WTC11 (cell line): Measurements from ENCODE around the gene ANKRD22. TPM values are rescaled to one million over a fixed set of nuclear protein-coding genes. Genes with fewer than 3 reads are reported as not detected.

Experiments used
- ATAC-seq: fragments of 200-7000 bp; cut with Tn5 transposase; 2 replicates; pipeline ENCODE4 v1.10.0; 2021; ENCODE audit warnings: mild to moderate bottlenecking, moderate library complexity
- CTCF ChIA-PET: fragments of 300-600 bp; sonication (Branson Sonifier 250); formaldehyde crosslinking; loops from one replicate; lab custom pipeline; 2021; ENCODE audit warnings: antibody characterized with exemption; lab: Charles Lee
- POLR2A ChIA-PET: fragments of 350-600 bp; sonication (Branson Sonifier 250); formaldehyde crosslinking; loops from one replicate; lab custom pipeline; 2021; ENCODE audit warnings: antibody characterized with exemption; lab: Charles Lee
- DNase-seq: peaks from one replicate; pipeline ENCODE4 v3.0.0; 2021; ENCODE audit warnings: low spot score
- H3K27ac Mint-ChIP-seq: 2 replicates; pipeline ENCODE4 v1.8.0; 2021; ENCODE audit warnings: mixed read lengths
- H3K27me3 Mint-ChIP-seq: 2 replicates; pipeline ENCODE4 v1.8.0; 2021; ENCODE audit warnings: low read depth, mild to moderate bottlenecking, moderate library complexity, mixed read lengths
- H3K36me3 Mint-ChIP-seq: 2 replicates; pipeline ENCODE4 v1.8.0; 2021; ENCODE audit warnings: mixed read lengths
- H3K4me1 Mint-ChIP-seq: 2 replicates; pipeline ENCODE4 v1.8.0; 2022; ENCODE audit warnings: mixed read lengths
- H3K4me3 Mint-ChIP-seq: 2 replicates; pipeline ENCODE4 v1.8.0; 2021; ENCODE audit warnings: mild to moderate bottlenecking, moderate library complexity, mixed read lengths
- H3K9me3 Mint-ChIP-seq: 2 replicates; pipeline ENCODE4 v1.8.0; 2021; ENCODE audit warnings: mixed read lengths
- ELF4 ChIP-seq: sonication (generic); formaldehyde crosslinking; IDR thresholded peaks from 2 replicates; pipeline ENCODE4 v1.8.1; 2022; ENCODE audit warnings: low read depth, mild to moderate bottlenecking, moderate library complexity, missing genetic modification reagents
- ETV6 ChIP-seq: sonication (generic); formaldehyde crosslinking; IDR thresholded peaks from 2 replicates; pipeline ENCODE4 v1.8.1; 2022; ENCODE audit warnings: mild to moderate bottlenecking, missing genetic modification reagents
- GTF2I ChIP-seq: fragments of 250-450 bp; sonication (Bioruptor Pico); conservative IDR thresholded peaks from 2 replicates; pipeline ENCODE4 v1.4.0; 2021; ENCODE audit warnings: mild to moderate bottlenecking
- IRF2 ChIP-seq: sonication (generic); formaldehyde crosslinking; IDR thresholded peaks from 2 replicates; pipeline ENCODE4 v1.8.0; 2022; ENCODE audit warnings: low read depth, missing genetic modification reagents, borderline replicate concordance
- NR2C2 ChIP-seq: sonication (generic); formaldehyde crosslinking; IDR thresholded peaks from 2 replicates; pipeline ENCODE4 v1.8.0; 2022; ENCODE audit warnings: mild to moderate bottlenecking, missing genetic modification reagents
- RELA ChIP-seq: sonication (generic); formaldehyde crosslinking; IDR thresholded peaks from 2 replicates; pipeline ENCODE4 v1.8.1; 2022; ENCODE audit warnings: missing genetic modification reagents, mild to moderate bottlenecking, borderline replicate concordance
- SOX15 ChIP-seq: fragments of 250-450 bp; sonication (Bioruptor Pico); IDR thresholded peaks from 2 replicates; pipeline ENCODE4 v1.9.0; 2021; ENCODE audit warnings: mild to moderate bottlenecking
- TEAD4 ChIP-seq: sonication (generic); formaldehyde crosslinking; IDR thresholded peaks from 2 replicates; pipeline ENCODE4 v1.8.0; 2022; ENCODE audit warnings: mild to moderate bottlenecking, missing genetic modification reagents
- ZNF423 ChIP-seq: fragments of 250-450 bp; sonication (Bioruptor Pico); IDR thresholded peaks from 2 replicates; pipeline ENCODE4 v2.1.2; 2022; ENCODE audit warnings: mild to moderate bottlenecking, moderate library complexity
- total RNA-seq: library from RNA; stranded (reverse); gene quantifications from 3 replicates; pipeline ENCODE4 v1.2.3, GENCODE V29; 2021
- TF ChIP-seq, protein P1 (sequence below): fragments of 250-450 bp; sonication (Bioruptor Pico); IDR thresholded peaks from 2 replicates; pipeline ENCODE4 v1.9.0; 2021; ENCODE audit warnings: mild to moderate bottlenecking, borderline replicate concordance
- TF ChIP-seq, protein P2 (sequence below): sonication (generic); formaldehyde crosslinking; IDR thresholded peaks from 2 replicates; pipeline ENCODE4 v1.8.1; 2023; ENCODE audit warnings: mild to moderate bottlenecking, missing genetic modification reagents, borderline replicate concordance
- TF ChIP-seq, protein P3 (sequence below): sonication (generic); formaldehyde crosslinking; IDR thresholded peaks from 2 replicates; pipeline ENCODE4 v1.8.1; 2023; ENCODE audit warnings: mild to moderate bottlenecking, missing genetic modification reagents
- TF ChIP-seq, protein P4 (sequence below): sonication (generic); formaldehyde crosslinking; IDR thresholded peaks from 2 replicates; pipeline ENCODE4 v1.8.1; 2023; ENCODE audit warnings: mild to moderate bottlenecking, missing genetic modification reagents, moderate library complexity
- TF ChIP-seq, protein P5 (sequence below): sonication (generic); formaldehyde crosslinking; IDR thresholded peaks from 2 replicates; pipeline ENCODE4 v1.8.1; 2022; ENCODE audit warnings: mild to moderate bottlenecking, moderate library complexity, missing genetic modification reagents
- TF ChIP-seq, protein P6 (sequence below): sonication (generic); formaldehyde crosslinking; IDR thresholded peaks from 2 replicates; pipeline ENCODE4 v1.8.0; 2023; ENCODE audit warnings: missing genetic modification reagents, mild to moderate bottlenecking, borderline replicate concordance
- TF ChIP-seq, protein P7 (sequence below): sonication (generic); formaldehyde crosslinking; IDR thresholded peaks from 2 replicates; pipeline ENCODE4 v1.8.0; 2022; ENCODE audit warnings: mild to moderate bottlenecking, missing genetic modification reagents

ANKRD22 gene
- total RNA-seq, 1 experiment from 2014 or later = not detected

DNA sequence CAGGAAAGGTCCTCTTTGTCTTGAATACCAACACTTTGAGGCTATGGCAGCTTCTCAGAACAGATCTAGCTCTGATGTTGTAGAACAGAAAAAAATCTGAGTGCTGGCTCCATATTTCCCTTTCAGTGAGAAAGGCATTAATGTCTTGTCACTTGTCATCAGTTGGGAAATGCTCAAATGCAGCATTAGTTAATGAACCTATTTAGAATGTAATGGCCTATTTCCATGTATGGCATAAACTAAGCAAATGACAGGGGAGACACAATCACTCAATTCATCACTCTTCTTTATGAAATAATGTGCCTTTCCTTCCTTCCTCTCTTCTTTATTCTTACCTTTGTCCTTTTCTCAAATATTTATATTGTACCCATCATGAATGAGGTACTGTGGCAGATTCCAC, 23.4 kb upstream of the ANKRD22 start:
- Mint-ChIP-seq H3K4me1 (peaks cover 29% of the 10 kb centered on the region), H3K36me3 (no peaks in the 10 kb centered on the region), H3K27ac (no peak overlapping the region), H3K4me3 (no peak overlapping the region), H3K27me3 (peaks cover 15% of the 10 kb centered on the region)
- DNase-seq (no peak), ATAC-seq (no peak)
- POLR2A ChIA-PET = no interaction called here
- TF ChIP-seq, protein P1, sequence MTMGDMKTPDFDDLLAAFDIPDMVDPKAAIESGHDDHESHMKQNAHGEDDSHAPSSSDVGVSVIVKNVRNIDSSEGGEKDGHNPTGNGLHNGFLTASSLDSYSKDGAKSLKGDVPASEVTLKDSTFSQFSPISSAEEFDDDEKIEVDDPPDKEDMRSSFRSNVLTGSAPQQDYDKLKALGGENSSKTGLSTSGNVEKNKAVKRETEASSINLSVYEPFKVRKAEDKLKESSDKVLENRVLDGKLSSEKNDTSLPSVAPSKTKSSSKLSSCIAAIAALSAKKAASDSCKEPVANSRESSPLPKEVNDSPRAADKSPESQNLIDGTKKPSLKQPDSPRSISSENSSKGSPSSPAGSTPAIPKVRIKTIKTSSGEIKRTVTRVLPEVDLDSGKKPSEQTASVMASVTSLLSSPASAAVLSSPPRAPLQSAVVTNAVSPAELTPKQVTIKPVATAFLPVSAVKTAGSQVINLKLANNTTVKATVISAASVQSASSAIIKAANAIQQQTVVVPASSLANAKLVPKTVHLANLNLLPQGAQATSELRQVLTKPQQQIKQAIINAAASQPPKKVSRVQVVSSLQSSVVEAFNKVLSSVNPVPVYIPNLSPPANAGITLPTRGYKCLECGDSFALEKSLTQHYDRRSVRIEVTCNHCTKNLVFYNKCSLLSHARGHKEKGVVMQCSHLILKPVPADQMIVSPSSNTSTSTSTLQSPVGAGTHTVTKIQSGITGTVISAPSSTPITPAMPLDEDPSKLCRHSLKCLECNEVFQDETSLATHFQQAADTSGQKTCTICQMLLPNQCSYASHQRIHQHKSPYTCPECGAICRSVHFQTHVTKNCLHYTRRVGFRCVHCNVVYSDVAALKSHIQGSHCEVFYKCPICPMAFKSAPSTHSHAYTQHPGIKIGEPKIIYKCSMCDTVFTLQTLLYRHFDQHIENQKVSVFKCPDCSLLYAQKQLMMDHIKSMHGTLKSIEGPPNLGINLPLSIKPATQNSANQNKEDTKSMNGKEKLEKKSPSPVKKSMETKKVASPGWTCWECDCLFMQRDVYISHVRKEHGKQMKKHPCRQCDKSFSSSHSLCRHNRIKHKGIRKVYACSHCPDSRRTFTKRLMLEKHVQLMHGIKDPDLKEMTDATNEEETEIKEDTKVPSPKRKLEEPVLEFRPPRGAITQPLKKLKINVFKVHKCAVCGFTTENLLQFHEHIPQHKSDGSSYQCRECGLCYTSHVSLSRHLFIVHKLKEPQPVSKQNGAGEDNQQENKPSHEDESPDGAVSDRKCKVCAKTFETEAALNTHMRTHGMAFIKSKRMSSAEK = no peak
- TF ChIP-seq, protein P2, sequence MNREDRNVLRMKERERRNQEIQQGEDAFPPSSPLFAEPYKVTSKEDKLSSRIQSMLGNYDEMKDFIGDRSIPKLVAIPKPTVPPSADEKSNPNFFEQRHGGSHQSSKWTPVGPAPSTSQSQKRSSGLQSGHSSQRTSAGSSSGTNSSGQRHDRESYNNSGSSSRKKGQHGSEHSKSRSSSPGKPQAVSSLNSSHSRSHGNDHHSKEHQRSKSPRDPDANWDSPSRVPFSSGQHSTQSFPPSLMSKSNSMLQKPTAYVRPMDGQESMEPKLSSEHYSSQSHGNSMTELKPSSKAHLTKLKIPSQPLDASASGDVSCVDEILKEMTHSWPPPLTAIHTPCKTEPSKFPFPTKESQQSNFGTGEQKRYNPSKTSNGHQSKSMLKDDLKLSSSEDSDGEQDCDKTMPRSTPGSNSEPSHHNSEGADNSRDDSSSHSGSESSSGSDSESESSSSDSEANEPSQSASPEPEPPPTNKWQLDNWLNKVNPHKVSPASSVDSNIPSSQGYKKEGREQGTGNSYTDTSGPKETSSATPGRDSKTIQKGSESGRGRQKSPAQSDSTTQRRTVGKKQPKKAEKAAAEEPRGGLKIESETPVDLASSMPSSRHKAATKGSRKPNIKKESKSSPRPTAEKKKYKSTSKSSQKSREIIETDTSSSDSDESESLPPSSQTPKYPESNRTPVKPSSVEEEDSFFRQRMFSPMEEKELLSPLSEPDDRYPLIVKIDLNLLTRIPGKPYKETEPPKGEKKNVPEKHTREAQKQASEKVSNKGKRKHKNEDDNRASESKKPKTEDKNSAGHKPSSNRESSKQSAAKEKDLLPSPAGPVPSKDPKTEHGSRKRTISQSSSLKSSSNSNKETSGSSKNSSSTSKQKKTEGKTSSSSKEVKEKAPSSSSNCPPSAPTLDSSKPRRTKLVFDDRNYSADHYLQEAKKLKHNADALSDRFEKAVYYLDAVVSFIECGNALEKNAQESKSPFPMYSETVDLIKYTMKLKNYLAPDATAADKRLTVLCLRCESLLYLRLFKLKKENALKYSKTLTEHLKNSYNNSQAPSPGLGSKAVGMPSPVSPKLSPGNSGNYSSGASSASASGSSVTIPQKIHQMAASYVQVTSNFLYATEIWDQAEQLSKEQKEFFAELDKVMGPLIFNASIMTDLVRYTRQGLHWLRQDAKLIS (CRISPR knock-in tag) = no peak
- no peak for TF ChIP-seq GTF2I (CRISPR knock-in tag)
- TF ChIP-seq, all 79 proteins: peak for 0
- H3K9me3 Mint-ChIP-seq = no peaks in the 10 kb centered on the region
- CTCF ChIA-PET = interaction anchor here (0.9 kb wide), 1 partner anchor 147 kb away, joined by 3 read pairs; no protein-coding TSS in a partner anchor

DNA sequence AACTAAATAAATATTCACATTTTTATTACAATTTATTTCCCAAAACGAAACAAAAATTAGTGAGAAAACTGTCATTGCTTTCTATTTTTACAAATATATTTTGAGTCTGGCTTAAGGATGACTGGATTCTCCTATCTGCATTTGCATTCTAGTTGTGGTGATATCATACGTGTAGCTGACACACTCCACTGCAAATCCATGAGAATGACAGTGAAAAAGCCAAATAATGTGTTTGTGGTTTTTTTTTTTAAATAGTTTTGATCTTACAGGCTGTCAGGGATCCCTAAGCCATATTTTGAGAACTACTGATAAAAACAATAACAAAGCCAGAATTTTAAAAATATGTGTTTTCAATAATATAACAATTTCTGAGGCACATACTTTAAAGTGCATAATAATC, 22.6 kb upstream of the ANKRD22 start:
- H3K36me3 Mint-ChIP-seq = no peaks in the 10 kb centered on the region
- TF ChIP-seq ELF4 (CRISPR knock-in tag) (no peak), SOX15 (CRISPR knock-in tag) (no peak), ZNF423 (CRISPR knock-in tag) (no peak), ETV6 (CRISPR knock-in tag) (no peak), TEAD4 (CRISPR knock-in tag) (no peak), IRF2 (CRISPR knock-in tag) (no peak), RELA (CRISPR knock-in tag) (no peak), NR2C2 (CRISPR knock-in tag) (no peak)
- TF ChIP-seq, protein P3, sequence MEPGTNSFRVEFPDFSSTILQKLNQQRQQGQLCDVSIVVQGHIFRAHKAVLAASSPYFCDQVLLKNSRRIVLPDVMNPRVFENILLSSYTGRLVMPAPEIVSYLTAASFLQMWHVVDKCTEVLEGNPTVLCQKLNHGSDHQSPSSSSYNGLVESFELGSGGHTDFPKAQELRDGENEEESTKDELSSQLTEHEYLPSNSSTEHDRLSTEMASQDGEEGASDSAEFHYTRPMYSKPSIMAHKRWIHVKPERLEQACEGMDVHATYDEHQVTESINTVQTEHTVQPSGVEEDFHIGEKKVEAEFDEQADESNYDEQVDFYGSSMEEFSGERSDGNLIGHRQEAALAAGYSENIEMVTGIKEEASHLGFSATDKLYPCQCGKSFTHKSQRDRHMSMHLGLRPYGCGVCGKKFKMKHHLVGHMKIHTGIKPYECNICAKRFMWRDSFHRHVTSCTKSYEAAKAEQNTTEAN (CRISPR knock-in tag) = no peak
- TF ChIP-seq, protein P4, sequence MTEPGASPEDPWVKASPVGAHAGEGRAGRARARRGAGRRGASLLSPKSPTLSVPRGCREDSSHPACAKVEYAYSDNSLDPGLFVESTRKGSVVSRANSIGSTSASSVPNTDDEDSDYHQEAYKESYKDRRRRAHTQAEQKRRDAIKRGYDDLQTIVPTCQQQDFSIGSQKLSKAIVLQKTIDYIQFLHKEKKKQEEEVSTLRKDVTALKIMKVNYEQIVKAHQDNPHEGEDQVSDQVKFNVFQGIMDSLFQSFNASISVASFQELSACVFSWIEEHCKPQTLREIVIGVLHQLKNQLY = no peak
- TF ChIP-seq, protein P5, sequence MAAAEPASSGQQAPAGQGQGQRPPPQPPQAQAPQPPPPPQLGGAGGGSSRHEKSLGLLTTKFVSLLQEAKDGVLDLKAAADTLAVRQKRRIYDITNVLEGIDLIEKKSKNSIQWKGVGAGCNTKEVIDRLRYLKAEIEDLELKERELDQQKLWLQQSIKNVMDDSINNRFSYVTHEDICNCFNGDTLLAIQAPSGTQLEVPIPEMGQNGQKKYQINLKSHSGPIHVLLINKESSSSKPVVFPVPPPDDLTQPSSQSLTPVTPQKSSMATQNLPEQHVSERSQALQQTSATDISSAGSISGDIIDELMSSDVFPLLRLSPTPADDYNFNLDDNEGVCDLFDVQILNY (CRISPR knock-in tag) = no peak
- TF ChIP-seq, protein P6, sequence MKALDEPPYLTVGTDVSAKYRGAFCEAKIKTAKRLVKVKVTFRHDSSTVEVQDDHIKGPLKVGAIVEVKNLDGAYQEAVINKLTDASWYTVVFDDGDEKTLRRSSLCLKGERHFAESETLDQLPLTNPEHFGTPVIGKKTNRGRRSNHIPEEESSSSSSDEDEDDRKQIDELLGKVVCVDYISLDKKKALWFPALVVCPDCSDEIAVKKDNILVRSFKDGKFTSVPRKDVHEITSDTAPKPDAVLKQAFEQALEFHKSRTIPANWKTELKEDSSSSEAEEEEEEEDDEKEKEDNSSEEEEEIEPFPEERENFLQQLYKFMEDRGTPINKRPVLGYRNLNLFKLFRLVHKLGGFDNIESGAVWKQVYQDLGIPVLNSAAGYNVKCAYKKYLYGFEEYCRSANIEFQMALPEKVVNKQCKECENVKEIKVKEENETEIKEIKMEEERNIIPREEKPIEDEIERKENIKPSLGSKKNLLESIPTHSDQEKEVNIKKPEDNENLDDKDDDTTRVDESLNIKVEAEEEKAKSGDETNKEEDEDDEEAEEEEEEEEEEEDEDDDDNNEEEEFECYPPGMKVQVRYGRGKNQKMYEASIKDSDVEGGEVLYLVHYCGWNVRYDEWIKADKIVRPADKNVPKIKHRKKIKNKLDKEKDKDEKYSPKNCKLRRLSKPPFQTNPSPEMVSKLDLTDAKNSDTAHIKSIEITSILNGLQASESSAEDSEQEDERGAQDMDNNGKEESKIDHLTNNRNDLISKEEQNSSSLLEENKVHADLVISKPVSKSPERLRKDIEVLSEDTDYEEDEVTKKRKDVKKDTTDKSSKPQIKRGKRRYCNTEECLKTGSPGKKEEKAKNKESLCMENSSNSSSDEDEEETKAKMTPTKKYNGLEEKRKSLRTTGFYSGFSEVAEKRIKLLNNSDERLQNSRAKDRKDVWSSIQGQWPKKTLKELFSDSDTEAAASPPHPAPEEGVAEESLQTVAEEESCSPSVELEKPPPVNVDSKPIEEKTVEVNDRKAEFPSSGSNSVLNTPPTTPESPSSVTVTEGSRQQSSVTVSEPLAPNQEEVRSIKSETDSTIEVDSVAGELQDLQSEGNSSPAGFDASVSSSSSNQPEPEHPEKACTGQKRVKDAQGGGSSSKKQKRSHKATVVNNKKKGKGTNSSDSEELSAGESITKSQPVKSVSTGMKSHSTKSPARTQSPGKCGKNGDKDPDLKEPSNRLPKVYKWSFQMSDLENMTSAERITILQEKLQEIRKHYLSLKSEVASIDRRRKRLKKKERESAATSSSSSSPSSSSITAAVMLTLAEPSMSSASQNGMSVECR = no peak
- TF ChIP-seq, protein P7, sequence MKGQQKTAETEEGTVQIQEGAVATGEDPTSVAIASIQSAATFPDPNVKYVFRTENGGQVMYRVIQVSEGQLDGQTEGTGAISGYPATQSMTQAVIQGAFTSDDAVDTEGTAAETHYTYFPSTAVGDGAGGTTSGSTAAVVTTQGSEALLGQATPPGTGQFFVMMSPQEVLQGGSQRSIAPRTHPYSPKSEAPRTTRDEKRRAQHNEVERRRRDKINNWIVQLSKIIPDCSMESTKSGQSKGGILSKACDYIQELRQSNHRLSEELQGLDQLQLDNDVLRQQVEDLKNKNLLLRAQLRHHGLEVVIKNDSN (CRISPR knock-in tag) = no peak
- TF ChIP-seq, all 79 proteins: peak for 0
- ChIA-PET CTCF (interaction anchor here (0.9 kb wide), 1 partner anchor 146 kb away, joined by 3 read pairs; no protein-coding TSS in a partner anchor), POLR2A (no interaction called here)
- Mint-ChIP-seq H3K4me1 (peaks cover 26% of the 10 kb centered on the region), H3K9me3 (no peaks in the 10 kb centered on the region), H3K4me3 (no peak overlapping the region), H3K27ac (no peak overlapping the region), H3K27me3 (peaks cover 12% of the 10 kb centered on the region)
- ATAC-seq = no peak
- no peak for DNase-seq
